NCI-H526 (cell line): ENCODE data around the gene NIPAL3.

ENCODE experiments used
- DNase-seq, 2 experiments: peaks; one replicate each; lab custom pipeline; 2025; lab: John Stamatoyannopoulos, UW

Gene NIPAL3

DNA sequence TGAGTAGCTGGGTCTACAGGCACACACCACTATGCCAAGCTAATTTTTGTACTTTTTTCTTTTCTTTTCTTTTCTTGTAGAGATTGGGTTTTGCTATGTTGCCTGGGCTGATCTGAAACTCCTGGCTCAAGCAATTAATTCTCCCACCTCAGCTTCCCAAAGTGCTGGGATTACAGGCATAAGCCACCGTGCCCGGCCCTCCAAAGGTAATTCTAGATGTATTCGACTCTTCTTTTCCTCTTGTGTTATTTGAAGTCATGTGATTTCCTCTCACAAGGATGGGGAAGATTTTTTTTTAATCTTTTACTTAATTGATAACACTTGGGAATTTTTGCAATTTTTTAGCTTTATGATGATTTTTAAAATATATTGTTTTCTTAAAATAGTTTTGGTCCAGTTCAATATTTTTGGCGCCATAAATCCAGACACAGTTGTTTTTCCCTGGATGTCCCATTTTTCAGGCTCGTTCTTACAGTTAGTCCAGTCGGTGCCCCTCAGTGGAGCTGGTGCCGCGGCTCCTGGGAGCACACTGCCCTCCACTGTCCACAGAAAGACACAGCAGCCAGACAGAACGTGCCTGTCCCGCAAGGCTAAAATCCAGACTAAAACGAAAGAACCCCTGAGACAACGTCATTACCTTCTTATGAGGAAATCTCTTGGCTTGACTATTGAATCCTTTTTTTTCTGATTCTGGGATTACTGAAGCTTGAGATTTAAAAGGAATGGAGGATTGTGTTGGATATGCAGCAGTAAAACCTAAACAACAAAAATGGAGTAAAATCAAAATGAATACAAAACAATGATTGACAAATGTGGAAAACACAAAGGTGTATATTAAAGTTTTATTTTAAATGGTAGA lies 24.4 kb upstream of the NIPAL3 start:
- peak; percentile 62 to 84 for DNase-seq

DNA sequence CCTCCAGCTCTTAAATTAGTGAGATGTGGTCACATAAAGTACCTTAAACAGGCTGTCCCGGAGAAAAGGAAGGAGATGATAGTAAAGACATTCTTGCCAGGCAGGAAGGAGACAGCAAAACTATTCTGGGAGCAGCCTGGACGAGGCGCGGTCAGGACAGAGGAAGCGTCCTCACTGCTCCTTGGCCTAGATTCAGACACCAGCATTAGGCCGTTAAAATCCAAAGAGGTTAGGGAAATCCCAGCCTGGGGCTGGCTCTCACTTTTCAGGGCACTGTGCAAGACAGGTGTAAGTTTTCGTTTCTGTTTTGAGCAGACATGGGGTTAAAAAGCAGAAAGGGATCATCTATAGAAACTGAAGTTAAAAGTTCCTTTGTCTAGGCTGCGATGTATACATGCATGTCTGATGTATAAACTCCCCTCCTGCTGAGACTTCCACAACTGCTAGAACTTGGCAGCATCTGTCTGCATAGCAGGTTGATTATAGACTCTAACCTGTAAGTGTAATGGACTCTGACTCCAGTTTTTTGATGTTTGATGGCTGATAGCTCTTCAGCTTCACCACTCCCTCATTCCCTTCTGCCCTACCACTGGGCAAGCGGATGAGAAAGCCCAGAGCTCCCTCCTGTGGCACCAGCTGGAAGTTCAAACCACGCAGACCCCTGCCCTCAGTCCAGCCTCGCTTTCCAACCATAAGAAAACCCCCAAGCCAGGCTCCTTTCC lies 23.6 kb upstream of the NIPAL3 start:
- peak; percentile 25 to 84 for DNase-seq

DNA sequence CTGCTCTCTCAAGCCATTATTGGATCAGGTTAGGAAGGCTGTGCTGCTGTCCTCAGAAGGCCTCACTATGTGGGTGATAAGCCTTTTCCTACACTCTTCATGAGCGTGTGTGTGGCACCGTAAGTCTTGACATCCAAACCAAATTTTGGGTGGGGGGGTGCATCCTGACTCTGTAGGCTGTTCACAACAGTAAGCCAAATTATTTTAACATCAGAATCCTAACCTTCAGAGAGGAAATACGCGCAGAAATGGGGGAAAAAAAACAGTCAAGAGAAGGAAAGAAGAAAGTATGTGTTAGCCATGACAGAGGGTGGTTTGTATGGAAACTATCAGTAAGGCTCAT lies 23.0 kb upstream of the NIPAL3 start:
- DNase-seq, result no peak

DNA sequence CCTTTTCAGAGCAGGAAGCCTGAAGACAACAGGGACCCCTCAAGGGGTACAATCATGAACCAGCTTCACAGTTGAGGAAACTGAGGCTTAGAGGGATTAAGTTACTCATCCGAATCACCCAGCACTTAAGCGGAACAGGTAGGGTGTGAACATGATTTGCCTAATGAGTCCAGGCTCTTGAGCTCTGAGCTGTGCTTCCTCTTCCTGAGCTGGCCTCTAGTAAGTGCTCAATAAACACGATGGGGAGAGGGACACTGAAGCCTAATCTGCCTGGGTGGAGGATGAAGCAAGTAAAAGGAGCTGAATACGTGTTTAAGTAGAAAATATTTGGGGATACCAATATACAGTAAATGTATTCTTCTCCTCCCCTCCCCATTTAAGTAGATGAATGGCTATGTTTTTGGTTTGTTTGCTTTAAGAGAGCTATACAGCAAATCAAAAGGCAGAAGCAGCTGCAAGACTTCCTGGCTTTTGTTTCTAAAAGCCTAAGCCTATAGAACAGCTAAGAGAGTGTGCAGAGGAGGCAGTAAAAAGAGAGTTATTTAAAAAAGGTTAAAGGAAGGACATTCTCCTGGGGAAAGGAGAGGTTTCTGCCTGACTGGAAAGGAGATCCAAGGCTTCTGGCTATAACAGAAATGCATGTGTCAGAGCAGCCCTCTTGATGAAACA lies 22.5 kb upstream of the NIPAL3 start:
- DNase-seq, result no peak

DNA sequence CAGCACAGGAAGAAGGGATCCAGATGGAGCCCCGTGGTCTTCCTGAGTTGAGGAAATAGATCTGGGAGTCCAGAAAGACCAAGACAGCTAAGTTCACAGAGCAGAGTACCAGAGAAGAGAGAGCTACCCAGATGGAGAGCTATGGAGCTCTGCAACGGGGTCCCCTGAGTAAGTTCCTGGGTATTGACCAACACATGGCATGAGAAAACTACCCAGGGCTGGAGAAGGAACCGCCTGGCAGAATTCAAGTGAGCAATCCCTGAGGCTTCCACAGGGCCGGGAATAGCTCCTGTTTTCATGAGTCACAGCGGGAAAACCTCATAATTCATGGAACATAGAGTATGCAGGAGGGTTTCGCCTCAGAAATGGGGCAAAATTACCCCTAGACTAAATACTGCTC lies 21.7 kb upstream of the NIPAL3 start:
- no peak for DNase-seq

DNA sequence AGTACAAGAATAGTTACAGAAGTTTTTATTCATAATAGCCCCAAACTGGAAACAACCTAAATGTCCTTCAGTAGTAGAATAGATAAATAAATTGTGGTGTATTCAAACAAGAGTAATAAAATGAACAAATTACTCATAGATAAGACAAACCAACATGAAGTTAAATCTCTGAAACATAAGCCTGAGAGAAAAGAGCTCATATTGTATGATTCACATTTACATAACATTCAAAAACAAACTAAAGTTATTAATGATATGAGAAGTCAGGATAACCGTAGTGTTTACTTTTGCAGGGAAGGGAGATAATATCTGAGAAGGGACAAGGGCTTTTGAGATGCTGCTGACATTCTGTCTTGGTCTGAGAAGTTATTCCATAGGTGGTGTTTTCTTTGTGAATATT lies 15.5 kb upstream of the NIPAL3 start:
- no peak for DNase-seq

DNA sequence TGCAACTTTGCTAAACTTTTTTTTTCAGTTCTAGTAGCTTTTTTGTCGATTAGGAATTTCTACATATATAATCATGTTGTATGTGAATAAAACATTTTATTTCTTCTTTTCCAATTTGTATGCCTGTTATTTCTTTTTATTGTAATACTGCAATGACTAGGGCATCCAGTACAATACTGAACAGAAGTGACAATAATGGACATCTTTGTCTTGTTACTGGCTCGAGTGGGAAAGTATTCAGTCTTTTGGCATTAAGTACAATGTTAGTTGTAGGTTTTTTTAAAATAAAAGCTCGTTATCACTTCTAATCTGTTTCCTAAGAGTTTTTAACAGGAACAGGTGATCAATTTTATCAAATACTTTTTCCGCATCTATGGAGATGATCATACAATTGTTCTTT lies 11.8 kb upstream of the NIPAL3 start:
- DNase-seq, result no peak

DNA sequence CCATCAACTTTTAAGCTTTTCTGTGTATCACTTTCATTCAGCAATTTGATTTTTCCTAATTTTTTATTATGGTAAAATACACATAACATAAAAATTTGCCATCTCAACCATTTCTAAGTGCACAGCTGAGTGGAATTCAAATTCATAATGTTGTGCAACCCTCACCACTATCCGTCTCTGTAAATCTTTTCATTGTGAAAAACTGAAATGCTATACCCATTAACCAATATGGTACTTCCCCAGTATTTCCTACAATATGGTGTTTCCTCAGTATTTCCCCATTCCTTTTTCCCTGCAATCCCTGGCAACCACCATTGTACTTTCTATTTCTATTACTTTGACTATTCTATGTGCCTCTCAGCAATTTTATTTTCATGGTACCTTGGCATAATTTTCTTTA lies 8.8 kb upstream of the NIPAL3 start:
- no peak for DNase-seq

DNA sequence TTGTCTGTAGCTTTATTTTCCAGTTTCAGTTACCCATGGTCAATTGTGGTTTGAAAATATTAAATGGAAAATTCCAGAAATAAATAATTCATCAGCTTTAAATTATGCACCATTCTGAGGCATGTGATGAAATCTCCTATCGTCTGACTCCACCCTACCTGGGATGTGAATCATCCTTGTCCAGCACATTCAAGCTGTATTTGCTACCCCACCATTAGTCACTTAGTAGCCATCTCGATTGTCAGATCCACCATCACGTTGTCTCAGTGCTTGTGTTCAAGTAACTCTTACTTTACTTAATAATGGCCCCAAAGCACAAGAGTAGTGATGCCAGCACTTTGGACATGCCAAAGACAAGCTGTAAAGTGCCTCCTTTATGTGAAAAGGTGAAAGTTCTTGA lies 6.1 kb upstream of the NIPAL3 start:
- DNase-seq, result no peak

DNA sequence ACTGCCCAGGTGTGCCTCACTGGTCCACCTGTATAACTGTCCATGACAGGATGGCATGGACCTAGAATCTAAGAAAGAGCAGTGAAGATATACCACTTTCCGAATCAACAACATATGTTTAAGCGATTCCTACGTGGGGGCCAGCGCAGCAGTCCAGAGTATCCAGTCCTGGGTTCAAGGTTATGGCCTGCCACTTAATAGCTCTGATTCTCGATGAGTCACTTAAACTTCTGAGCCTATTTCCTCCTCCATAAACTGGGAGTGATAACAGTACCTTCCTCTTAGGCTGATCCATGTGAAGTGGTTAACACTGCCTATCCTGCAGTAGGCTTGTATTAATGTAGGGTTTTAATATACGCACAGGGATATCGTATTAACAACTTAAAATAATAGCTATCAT lies 4.9 kb upstream of the NIPAL3 start:
- no peak for DNase-seq

DNA sequence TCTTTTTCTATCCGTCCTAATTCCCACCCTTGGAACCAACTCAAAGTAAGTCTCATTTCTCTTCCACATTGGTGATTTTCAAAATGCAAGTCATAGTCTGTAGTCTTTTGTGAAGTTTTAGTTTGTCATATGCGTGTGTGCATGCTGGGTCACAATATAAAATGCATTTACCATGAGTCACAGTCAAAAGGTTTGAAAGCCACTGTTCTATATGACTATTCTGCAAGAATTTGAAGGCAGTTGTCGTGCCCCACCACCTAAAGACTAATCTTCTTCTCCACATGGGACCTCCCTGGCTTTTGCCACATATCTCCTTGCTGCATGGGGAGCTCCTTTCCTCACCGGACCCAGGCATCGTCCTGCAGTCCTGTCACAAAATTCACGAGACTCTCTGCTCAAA lies 3.6 kb upstream of the NIPAL3 start:
- no peak for DNase-seq

DNA sequence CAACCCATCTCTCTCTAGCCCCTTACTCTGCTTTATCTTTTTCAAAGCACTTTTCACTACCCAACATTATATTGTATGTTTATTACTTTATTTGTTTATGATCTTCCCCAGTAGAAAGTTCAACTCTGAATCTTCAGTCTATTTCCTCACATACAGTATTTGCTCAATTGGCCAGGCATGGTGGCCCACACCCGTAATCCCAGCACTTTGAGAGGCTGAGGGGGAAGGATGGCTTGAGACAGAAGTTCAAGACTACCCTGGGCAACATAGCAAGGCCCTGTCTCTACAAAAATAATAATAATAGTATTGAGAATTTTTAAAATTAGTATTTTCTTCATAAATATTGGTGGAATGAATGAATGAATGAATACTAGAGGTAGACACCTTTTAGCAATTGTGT lies 3.2 kb upstream of the NIPAL3 start:
- DNase-seq, result no peak

DNA sequence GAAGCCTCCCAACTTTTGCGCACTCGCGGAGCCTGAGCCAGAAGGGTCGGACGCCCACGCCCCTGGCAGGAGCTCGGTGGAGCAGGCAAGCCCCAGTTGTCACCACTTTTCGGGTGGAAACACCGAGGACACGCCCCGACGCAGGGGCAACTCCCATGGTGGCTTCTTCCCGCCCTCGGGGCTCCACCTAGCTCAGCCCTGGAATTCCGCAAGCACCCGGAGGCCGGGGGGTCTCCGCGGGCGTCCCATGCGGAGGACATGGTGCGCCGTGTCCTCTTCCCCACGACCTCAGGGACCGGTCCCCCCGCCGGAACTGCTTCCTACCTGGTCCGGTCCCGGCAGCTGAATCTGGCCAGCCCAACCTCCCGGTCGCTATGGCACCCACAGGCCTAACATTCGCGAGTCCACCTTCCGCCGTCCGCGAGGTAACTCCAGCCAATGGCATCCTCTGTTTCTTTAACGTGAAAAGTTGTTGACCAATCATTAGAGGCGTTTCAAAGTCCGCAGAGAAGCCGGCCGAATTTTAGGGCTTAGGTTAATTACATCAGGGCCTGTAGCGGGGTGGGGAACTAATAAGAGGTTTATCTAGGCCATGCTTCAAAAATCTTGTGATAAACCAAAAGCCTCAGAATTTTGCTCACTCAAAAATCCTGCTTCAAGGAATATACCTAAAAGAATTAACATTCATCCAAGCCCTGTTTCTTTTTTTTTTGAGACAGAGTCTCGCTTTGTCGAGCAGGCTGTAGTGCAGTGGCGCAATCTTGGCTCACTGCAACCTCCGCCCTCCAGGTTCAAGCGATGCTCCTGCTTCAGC lies 2.0 kb upstream of the NIPAL3 start, which contains the start of gene STPG1:
TSS of gene STPG1 (minus strand) at position 433 of the 814 bp plus-strand sequence. CDS start 12,394 bp downstream, outside the sequence.
- DNase-seq, result peak; percentile 4 to 77

DNA sequence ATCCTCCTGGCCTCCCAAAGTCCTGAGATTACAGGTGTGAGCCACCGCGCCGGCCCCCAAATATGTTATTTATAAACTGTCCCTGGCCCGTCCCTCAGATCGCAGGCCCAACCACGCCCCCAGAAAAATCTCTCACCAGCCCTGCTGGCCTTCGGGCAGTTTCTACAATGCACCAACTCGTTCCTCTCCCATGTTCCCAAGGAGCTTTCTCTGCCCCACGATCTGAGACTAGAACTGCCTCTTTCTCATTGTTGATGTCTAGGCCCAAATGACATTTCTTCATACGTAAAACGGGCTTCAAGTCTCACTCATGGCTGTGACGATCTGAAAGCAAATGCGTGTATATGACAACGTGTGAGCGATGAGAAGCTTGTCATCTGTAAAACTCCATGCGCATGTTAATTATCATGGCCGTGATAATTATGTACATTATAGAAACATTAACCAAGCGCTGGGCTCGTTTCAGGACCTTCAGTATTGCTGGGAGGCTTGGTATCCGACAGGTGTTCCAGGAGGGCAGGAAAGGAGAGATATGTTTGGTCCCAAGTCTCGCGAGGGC lies 748 bp upstream of the NIPAL3 start:
- no peak for DNase-seq

DNA sequence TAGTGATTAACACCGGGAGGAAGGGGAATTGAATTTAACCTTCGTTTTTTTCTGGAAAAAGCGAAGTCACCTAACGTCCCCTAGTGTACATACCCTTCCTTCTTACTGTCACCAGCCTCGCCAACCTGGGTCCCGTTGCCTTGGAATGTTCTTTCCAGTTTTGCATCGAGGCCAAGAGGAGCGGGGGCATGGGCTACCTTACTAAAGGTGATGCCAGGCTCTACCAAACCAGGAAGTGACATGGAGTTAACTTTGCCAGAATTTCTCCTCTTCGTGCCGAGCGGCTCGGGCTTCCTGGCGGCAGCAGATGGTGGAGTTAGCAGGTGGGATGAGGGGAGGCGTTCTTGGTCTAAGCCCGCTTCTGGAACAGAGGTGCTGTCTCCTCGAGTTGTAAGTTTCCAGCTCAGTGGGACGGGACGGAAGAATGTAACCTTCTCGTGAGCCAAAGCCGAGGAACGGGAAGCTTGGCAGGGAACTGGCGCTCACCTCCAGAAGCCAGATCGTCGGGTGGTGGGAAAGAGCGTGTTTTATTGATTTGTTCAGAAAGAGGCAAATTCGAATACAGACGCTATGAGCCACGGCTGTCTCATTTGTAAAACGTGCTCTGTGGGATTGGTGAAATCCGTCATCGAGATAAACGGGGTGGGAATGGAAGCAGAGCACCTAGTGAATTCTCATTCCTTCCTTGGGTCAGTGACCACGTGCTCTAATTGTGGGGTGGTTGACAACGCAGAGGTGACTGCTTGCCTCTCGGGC lies 486 bp downstream of the NIPAL3 start:
- peak in 1 of 2 experiments; percentile 63 for DNase-seq

DNA sequence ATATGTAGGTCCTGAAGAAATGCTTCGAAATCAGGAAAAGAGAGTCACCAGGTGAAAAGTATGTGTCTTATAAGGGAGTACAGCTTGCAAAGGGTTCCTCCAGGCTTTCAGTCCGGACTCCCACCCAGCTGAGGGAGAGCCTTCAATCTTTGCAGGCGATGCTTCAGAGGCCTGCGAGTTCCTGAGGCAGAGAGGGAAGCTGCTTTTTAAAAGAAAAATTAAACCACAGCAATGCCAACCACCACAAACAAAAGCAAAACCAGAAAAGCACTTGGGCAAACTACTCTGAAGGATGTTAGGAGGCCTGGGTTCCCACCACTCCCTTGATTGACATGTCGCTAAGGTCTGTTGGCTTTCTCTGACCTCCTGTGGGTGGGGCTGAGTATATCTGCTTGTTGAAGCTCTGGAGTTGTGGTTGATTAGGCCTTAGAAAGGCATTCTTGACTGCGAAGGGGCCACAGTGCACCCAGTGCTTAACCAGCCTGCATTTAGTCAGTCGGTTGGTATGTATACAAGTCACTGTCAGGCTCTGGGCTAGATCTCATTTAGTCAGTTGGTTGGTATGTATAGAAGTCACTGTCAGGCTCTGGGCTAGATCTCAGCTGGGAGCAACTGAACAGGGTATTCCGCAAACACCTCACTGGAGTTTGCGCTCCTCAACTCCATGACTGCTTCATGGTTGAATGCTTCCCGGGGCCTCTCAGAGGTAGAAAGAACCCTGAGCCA lies 1.2 kb downstream of the NIPAL3 start:
- DNase-seq, result peak; percentile 61 to 71

DNA sequence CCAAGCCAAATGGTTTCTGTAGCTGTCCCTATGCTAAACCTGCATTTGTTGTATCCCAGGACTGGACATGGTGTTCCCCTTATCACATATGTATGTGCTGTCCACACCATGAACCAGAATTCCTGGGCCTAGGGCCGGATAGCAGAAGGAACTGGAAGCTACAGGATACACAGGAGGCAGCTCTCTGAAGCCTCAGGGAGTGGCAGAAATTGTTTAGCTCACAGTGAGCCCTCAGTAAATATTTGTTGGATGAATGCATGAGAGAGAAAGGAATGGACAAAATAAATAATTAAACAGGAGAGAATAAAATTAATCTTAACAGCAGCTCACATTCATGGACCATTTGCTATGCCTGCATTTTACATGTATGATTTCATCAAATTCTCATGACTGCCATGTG lies 2.1 kb downstream of the NIPAL3 start:
- no peak for DNase-seq

DNA sequence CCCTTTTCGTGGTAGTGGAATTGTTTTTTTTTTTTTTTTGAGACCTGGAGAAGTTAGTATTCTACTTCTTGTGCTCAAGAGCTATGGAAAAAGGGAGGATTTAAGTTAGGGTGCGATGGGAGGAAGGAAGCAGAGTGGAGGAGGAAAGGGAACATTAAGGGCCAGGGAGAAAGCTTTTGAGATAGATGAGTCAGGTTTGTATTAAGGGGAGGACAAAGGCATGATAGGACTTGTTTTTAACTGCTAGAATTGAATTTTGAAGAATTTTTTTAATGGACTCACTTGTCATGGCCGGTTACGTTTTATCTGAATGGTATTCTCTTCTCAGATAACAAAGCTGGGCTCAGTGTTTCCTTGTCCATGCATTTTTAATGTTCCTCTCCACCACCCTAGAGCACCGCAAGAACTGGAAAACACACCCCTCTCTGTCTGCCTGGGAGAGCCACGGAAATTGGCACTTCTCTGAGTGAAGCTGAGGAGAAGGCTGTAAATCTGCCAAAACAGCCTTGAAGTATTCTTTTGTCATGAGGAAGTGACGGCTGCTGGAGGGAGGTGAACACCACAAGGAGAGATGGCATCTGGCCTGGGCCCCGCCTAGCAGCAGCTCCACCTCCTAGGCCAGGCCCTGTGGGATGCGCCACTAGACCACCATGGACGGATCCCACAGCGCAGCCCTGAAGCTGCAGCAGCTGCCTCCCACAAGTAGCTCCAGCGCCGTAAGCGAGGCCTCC lies 3.5 kb downstream of the NIPAL3 start:
- DNase-seq, result no peak

DNA sequence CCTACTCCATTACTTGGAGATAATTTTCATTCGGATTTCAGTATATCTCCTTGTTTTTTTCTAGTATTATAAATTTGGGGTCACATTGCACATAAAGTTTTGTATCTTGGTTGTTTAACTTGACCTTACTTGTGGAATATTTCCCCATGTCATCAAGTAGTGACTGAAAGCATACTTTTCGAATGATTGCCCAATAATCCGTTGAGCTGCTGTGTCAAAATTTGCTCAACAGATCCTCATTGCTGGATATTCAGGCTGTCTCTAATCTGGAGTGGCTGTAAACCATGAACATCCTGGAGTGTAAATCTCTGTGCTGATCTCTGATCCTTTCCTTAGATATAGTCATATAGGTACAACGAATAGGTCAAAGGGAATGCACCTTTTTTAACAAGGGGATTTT lies 4.9 kb downstream of the NIPAL3 start:
- DNase-seq, result no peak

DNA sequence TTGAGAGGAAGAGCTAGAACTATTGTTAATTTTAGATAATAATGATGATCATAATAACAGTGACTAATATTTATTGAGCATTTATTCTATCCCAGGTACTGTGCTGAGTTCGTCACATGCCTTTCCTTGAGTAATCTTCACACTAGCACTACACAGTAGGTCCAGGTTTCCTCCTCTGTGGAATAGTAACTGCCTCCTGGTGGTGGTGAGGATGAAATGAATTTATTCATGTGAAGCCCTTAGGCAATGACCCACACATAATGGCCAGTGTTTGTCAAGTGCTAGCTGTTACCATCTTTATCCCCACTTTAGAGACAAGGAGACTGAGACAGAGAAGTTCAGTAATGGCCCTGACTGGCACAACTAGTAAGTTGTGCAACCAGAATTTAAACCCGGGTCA lies 5.9 kb downstream of the NIPAL3 start:
- DNase-seq, result no peak
